MM.1S (cell line): ENCODE results near the gene GPR143.

ENCODE experiments used
- DNase-seq: peaks from one replicate; pipeline ENCODE4 v3.0.0-alpha.2; 2015
- H2AFZ ChIP-seq: fragments of 300-600 bp; sonication (generic); 2 replicates; pipeline ENCODE4 v1.6.0; 2016; ENCODE audit warnings: antibody characterized with exemption, low read length
- H3F3A ChIP-seq: fragments of 300-600 bp; sonication (generic); 2 replicates; pipeline ENCODE4 v1.6.1; 2016; ENCODE audit warnings: mild to moderate bottlenecking, antibody characterized with exemption, low read length, moderate library complexity, mixed read lengths; ENCODE audit not compliant: insufficient read depth
- H3K27ac ChIP-seq: fragments of 300-600 bp; sonication (generic); 2 replicates; pipeline ENCODE4 v1.5.1; 2016; ENCODE audit warnings: mild to moderate bottlenecking, low read length
- H3K27me3 ChIP-seq: fragments of 300-600 bp; sonication (generic); replicated peaks from 2 replicates; pipeline ENCODE4 v1.6.0; 2016; ENCODE audit warnings: low read length; ENCODE audit not compliant: insufficient read depth
- H3K36me3 ChIP-seq: fragments of 300-600 bp; sonication (generic); replicated peaks from 2 replicates; pipeline ENCODE4 v1.6.1; 2016; ENCODE audit warnings: mild to moderate bottlenecking, low read length, mixed read lengths; ENCODE audit not compliant: insufficient read depth
- H3K4me1 ChIP-seq: fragments of 300-600 bp; sonication (generic); 2 replicates; pipeline ENCODE4 v1.6.1; 2016; ENCODE audit warnings: low read length, mixed read lengths
- H3K4me2 ChIP-seq: fragments of 300-600 bp; sonication (generic); 2 replicates; pipeline ENCODE4 v1.6.0; 2016; ENCODE audit warnings: low read depth, low read length
- H3K4me3 ChIP-seq: fragments of 300-600 bp; sonication (generic); 2 replicates; pipeline ENCODE4 v1.5.1; 2016; ENCODE audit warnings: low read length, mixed read lengths
- H3K79me2 ChIP-seq: fragments of 300-600 bp; sonication (generic); 2 replicates; pipeline ENCODE4 v1.6.1; 2016; ENCODE audit warnings: mixed run types, low read length, mixed read lengths
- H3K9ac ChIP-seq: fragments of 300-600 bp; sonication (generic); 2 replicates; pipeline ENCODE4 v1.6.1; 2016; ENCODE audit warnings: low read length, mixed read lengths
- H3K9me2 ChIP-seq: fragments of 300-600 bp; sonication (generic); replicated peaks from 2 replicates; pipeline ENCODE4 v1.6.1; 2016; ENCODE audit warnings: mild to moderate bottlenecking, low read length, mixed read lengths; ENCODE audit not compliant: insufficient read depth
- H3K9me3 ChIP-seq: fragments of 300-600 bp; sonication (generic); replicated peaks from 2 replicates; pipeline ENCODE4 v1.6.1; 2016; ENCODE audit warnings: mild to moderate bottlenecking, low read length, mixed read lengths; ENCODE audit not compliant: insufficient read depth
- H4K20me1 ChIP-seq: fragments of 300-600 bp; sonication (generic); 2 replicates; pipeline ENCODE4 v1.6.1; 2016; ENCODE audit warnings: mild to moderate bottlenecking, low read length, moderate library complexity, mixed read lengths; ENCODE audit not compliant: insufficient read depth
- CTCF ChIP-seq: fragments of 300-600 bp; sonication (generic); IDR thresholded peaks from 2 replicates; pipeline ENCODE4 v1.5.1; 2016; ENCODE audit warnings: antibody characterized with exemption, low read length, mixed read lengths
- EZH2 ChIP-seq: fragments of 300-600 bp; sonication (generic); optimal IDR thresholded peaks from 2 replicates; pipeline ENCODE3; 2017; ENCODE audit warnings: low read depth, mild to moderate bottlenecking, antibody characterized with exemption, low read length, mixed read lengths
- EZH2phosphoT487 ChIP-seq: fragments of 300-600 bp; sonication (generic); IDR thresholded peaks from 2 replicates; pipeline ENCODE4 v1.6.1; 2018; ENCODE audit warnings: antibody characterized with exemption, low read length

Gene GPR143

GRCh38 chrX:9785944-9786797 lies 20.5 kb upstream of the GPR143 start, which contains the start of gene SHROOM2:
Gene SHROOM2 (plus strand): TSS chrX:9786429. CDS start chrX:9786546, 117 bp downstream.
- H3K4me1 ChIP-seq: no peaks in the 10 kb centered on the region
- no peak for TF ChIP-seq EZH2
- no peak for TF ChIP-seq CTCF
- TF ChIP-seq EZH2phosphoT487: no peak
- H3K9ac ChIP-seq: no peak within 1 kb of the TSS
- no peaks in the 10 kb centered on the region for H3K9me2 ChIP-seq
- no peak within 1 kb of the TSS for H3K27ac ChIP-seq
- no peaks in the 10 kb centered on the region for H4K20me1 ChIP-seq
- no peaks in the 10 kb centered on the region for H3K9me3 ChIP-seq
- H3K27me3 ChIP-seq: peaks cover 23% of the 10 kb centered on the region
- H3K4me2 ChIP-seq: peak within 1 kb of the TSS; percentile 45
- no peaks in the 10 kb centered on the region for H3K79me2 ChIP-seq
- H3K36me3 ChIP-seq: no peaks in the 10 kb centered on the region
- no peak within 1 kb of the TSS for H2AFZ ChIP-seq
- DNase-seq: no peak
- no peak within 1 kb of the TSS for H3K4me3 ChIP-seq
- no peaks in the 10 kb centered on the region for H3F3A ChIP-seq

- no peak overlapping the region for H3K4me2 ChIP-seq
- no peaks in the 10 kb centered on the region for H3K79me2 ChIP-seq
- DNase-seq: no peak
- H2AFZ ChIP-seq: no peak overlapping the region
- H3K27me3 ChIP-seq: peaks cover 23% of the 10 kb centered on the region
- no peaks in the 10 kb centered on the region for H3K4me1 ChIP-seq
- H3K4me3 ChIP-seq: no peak overlapping the region
- no peak overlapping the region for H3K9ac ChIP-seq
- H3K27ac ChIP-seq: no peak overlapping the region
- no peaks in the 10 kb centered on the region for H3F3A ChIP-seq
- H3K36me3 ChIP-seq: no peaks in the 10 kb centered on the region
- H3K9me2 ChIP-seq: no peaks in the 10 kb centered on the region
- no peaks in the 10 kb centered on the region for H4K20me1 ChIP-seq
- TF ChIP-seq EZH2 (no peak), CTCF (no peak), EZH2phosphoT487 (no peak)
- H3K9me3 ChIP-seq: no peaks in the 10 kb centered on the region
Observed at GRCh38 chrX:9785254-9785943, 19.8 kb upstream of the GPR143 start.

- DNase-seq: no peak
- TF ChIP-seq EZH2 (no peak), EZH2phosphoT487 (no peak), CTCF (no peak)
- no peaks in the 10 kb centered on the region for H3F3A ChIP-seq
- H4K20me1 ChIP-seq: no peaks in the 10 kb centered on the region
- H3K27ac ChIP-seq: no peak overlapping the region
- H3K36me3 ChIP-seq: no peaks in the 10 kb centered on the region
- H3K79me2 ChIP-seq: no peaks in the 10 kb centered on the region
- no peaks in the 10 kb centered on the region for H3K9me2 ChIP-seq
- H3K27me3 ChIP-seq: peaks cover 23% of the 10 kb centered on the region
- H3K4me2 ChIP-seq: no peak overlapping the region
- H3K4me3 ChIP-seq: no peak overlapping the region
- H3K9ac ChIP-seq: no peak overlapping the region
- H3K9me3 ChIP-seq: no peaks in the 10 kb centered on the region
- H3K4me1 ChIP-seq: no peaks in the 10 kb centered on the region
- H2AFZ ChIP-seq: no peak overlapping the region
Observed at GRCh38 chrX:9784332-9784731, 18.7 kb upstream of the GPR143 start.
